GM19099 (cell line): ENCODE results near the gene ANOS1.

Source experiments
- POLR2A ChIP-seq: IDR thresholded peaks from 3 replicates; pipeline ENCODE4 v1.6.1; 2011; ENCODE audit warnings: low read depth; ENCODE audit not compliant: insufficient read length; ENCODE audit errors: extremely low read depth

ANOS1 gene

DNA sequence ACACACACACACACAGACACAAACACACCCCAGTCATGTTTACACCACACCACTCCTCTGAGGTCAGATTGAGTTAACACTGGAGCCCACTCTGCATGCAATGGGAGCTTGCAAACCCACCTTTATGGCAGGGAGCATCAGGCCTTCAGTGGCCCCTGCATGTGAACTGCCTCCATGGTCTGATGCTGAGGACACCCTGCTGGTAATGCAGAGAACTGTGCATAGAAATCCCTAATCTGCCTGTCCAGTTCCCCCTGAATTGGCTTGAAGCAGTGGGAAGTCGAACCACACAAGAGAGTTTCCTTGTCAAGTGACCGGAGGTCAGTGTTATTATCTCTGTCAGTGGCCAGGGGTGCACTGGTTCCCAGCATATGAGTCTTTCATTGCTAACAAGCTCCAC is 59.8 kb downstream of the ANOS1 start:
- no peak for TF ChIP-seq POLR2A

- no peak for TF ChIP-seq POLR2A
Measured at GRCh38 chrX:8668813-8669212, 63.1 kb downstream of the ANOS1 start.

DNA sequence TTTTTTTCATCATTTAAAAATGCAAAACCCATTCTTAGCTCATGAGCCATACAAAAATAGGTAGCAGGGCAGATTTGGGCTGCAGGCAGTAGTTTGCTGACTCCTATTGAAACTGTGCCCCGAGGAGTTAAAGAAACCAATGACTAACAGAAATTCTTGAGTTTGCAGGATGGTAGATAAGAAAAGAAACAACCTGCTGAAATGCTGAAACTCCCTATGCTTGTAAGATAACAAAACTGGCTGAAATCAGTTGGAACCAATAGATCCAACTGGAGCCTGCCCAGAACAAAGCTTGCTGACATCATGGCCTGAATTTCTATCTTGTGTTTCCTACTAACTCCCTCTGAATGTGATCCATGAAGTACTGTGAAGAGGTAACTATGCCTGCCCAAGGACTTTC is 68.6 kb downstream of the ANOS1 start:
- no peak for TF ChIP-seq POLR2A

- TF ChIP-seq POLR2A: no peak
Measured at GRCh38 chrX:8657883-8658282, 74.1 kb downstream of the ANOS1 start.

DNA sequence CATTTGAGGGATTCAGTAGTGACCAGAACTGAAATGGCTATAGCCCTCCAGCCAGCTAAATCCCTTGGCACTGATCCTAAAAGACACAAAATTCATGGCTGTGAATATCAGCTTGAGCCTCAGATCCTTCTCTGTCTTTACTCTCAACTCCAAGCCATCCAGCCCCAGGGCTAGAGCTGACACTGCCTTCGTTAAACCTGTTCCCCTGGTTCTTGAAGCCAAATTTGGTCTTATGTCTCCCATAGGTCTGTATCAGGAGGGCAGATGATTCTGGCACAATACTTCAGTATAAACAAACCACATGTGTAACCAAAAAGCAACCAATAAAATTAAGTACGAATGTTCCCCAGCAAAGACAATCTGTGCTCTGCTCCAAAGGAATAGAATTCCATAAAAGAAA is 78.0 kb downstream of the ANOS1 start:
- TF ChIP-seq POLR2A: no peak

DNA sequence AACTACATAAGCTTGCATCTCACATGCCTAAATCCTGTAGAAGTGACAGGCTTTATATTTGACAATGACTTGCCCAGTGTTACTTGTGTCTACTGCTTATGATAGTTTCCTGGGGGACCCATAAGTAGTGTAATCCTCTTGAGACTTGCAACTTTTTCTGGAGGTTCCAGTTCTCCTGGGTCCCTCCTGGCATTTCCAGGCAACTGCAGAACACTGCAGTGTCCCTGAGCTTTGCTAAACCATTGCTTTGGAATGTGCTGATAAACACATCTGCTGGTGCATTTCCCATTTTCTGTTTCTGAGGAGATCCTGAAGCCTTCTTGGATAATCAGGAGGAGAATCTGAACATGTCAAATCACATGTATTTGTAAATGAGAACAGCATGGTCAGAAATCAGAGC is 82.0 kb downstream of the ANOS1 start:
- no peak for TF ChIP-seq POLR2A

DNA sequence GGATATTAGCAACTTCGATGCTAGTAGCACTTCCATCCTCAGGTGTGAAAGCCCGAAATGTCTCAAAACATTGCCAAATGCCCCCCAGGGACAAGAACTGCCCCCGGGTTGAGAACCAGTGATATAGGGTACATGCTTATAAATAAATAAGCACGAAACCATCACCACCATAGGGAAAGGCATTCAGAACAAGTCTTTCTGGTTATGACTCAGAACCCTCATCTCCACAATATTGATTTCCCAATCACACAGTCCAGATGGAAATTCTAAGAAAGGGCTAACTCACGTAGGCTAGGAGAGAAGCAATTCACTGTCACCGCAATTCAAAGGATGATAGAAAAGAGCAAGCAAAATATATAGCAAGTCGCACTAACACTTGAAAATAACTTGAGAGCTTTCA is 84.8 kb downstream of the ANOS1 start:
- no peak for TF ChIP-seq POLR2A

DNA sequence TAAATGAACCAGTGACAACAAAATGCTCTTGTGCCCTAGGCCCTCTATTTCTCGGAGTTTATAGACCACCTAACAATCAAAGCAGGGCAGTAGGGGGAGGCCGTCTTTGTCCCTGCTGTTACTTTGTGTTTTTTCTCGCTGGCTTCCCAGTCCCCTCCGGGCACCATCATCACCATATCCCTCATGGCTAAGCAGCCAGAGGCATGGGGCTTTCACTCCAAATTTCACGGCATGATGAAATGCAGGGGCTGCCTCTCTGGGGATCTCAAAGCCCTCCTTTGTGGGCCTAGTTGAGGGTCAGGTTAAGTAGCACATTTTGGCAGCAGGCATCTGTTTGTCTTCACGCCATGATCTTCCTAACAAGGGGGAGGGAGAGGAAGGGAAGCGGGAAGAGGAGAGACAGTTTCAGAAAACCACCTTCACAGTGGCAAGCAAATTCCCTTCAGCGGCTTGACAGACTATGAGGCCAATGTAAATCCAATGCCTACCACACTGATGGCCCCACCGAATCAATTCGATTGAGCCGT is 91.9 kb downstream of the ANOS1 start:
- no peak for TF ChIP-seq POLR2A

GRCh38 chrX:8636497-8636896 is 95.4 kb downstream of the ANOS1 start:
- no peak for TF ChIP-seq POLR2A

- TF ChIP-seq POLR2A: no peak
Measured at GRCh38 chrX:8635812-8636211, 96.1 kb downstream of the ANOS1 start.

DNA sequence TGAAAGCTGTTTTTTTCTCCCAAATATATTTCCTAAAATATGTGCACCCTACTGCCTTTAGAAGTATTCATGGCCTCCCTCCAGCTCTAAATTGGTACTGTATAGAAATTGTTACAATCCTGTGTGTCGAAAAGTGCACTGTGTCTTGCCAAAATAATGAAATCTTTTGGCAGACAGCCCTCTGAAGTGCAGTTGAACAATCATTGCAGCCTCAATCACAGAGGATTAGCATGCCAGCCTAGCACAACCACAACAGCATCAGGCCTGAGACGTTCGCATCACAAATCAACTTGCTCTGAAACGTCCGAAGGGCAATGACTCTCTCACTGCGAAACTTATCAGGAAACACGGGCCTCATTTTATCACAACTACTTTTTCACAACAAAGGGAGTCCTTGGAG is 99.0 kb downstream of the ANOS1 start:
- no peak for TF ChIP-seq POLR2A

DNA sequence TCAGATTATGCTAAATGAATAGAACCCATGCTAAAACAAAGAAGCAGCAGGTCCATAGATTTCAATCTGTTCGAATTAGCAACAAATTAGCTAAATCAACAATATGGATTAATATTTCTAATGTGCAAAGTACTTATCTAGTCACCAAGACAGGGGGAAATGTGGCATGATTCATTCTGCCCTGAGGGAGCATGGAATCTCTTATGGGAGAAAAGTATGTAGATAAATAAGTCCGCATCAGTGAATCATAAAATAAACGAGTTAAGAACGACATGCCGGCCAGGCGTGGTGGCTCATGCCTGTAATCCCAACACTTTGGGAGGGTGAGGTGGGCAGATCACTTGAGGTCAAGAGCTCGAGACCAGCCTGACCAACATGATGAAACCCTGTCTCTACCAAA is 102.1 kb downstream of the ANOS1 start:
- no peak for TF ChIP-seq POLR2A

- no peak for TF ChIP-seq POLR2A
Measured at GRCh38 chrX:8627796-8628195, 104.1 kb downstream of the ANOS1 start.

DNA sequence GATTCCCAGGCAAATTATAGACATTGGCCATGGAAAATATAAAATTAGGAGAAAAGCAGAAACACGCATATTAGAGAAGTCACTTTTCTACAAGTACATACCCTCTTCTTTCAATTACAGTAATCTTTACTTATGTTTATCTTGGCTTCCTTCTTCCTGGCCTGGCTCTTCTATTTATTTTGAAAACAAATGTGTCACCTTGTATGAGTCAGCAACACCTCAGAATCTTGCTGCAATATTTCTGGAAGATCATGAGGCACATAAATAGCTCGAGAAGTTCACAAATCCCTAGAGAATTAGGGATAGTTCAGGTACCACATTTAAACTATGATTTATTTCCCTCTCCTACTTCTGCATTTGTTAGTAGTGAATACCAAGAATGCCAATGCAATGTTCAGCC is 124.6 kb downstream of the ANOS1 start:
- no peak for TF ChIP-seq POLR2A

DNA sequence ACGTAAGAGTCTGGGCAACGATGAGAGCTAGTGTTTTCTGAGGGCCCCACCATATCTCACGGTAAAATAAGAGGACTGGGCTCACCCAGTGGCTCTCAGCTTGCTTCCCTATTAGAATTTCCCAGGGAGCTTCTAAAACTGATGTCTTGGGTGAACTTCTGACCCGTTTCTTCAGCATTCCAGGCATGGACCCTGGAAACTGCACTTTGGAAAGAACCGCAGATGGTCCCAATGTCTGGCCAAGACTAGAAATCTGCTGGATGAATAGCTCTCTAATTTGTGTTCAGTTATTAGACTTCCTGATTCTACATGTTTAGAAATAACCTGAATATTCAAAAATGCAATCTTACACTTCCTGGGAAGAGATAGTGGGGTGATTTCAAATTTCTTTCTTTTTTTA is 127.8 kb downstream of the ANOS1 start:
- TF ChIP-seq POLR2A: no peak

GRCh38 chrX:8591501-8591900 is 140.4 kb downstream of the ANOS1 start:
- TF ChIP-seq POLR2A: no peak

- no peak for TF ChIP-seq POLR2A
Measured at GRCh38 chrX:8586953-8587352, 145.0 kb downstream of the ANOS1 start.
